PFSK-1 (cell line): ENCODE data around the gene MAJIN.

Source experiments
- FOXP2 ChIP-seq: optimal IDR thresholded peaks from 2 replicates; pipeline ENCODE3; 2011; ENCODE audit warnings: borderline replicate concordance, control low read depth, inconsistent platforms; ENCODE audit not compliant: insufficient read depth; ENCODE audit errors: extremely low read length, extremely low read depth
- POLR2AphosphoS5 ChIP-seq: IDR thresholded peaks from 2 replicates; pipeline ENCODE4 v1.6.1; 2012; ENCODE audit warnings: low read depth, mild to moderate bottlenecking, control low read depth, low read length, moderate library complexity
- REST ChIP-seq, 2 experiments: IDR thresholded peaks; 2 replicates each; pipeline versions ENCODE4 v1.6.1 to v1.8.0; 2011 to 2012; ENCODE audit warnings: low read depth in 2 of 2, low read length in 2 of 2, control low read depth in 1 of 2, inconsistent platforms in 1 of 2, mild to moderate bottlenecking in 1 of 2, moderate library complexity in 1 of 2; ENCODE audit not compliant: insufficient read depth in 1 of 2
- SIN3A ChIP-seq: IDR thresholded peaks from 2 replicates; pipeline ENCODE4 v1.6.1; 2012; ENCODE audit warnings: mild to moderate bottlenecking, low read length, moderate library complexity, borderline replicate concordance; ENCODE audit not compliant: insufficient read depth
- TAF1 ChIP-seq: IDR thresholded peaks from 2 replicates; pipeline ENCODE4 v1.6.1; 2012; ENCODE audit warnings: low read length, control low read depth, borderline replicate concordance; ENCODE audit not compliant: insufficient read depth

DNA sequence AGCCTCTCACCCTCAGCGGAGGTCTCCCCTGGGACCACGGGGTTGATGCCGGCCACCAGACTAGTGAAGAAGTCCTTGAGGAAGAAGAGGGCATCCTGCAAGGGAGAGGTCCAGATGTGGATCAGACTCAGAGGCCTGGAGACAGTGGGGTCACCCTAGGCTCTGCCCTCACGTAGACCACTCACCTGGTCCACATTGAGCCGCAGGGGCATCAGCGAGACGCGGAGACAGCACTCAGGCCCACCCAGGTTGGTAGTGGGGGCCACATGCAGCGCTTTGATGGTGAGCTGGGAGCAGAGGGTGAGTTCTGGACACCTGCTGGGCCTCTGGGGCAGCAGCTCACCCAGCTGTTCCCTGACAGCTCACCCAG, 73.8 kb downstream of the MAJIN start:
- no peak for TF ChIP-seq FOXP2
- TF ChIP-seq POLR2AphosphoS5: no peak
- TF ChIP-seq SIN3A: no peak
- no peak for TF ChIP-seq REST (IDR thresholded peaks at IDR 0.05; ENCODE audit: insufficient read depth in 1 of 2, low read depth in 2 of 2, low read length in 2 of 2)
- TF ChIP-seq TAF1: no peak
